ENCODE data around the gene MRTFA. TPM values are rescaled to one million over a fixed set of nuclear protein-coding genes. Genes with fewer than 3 reads are reported as not detected.

The MRTFA gene
- total RNA-seq, 4 donors from 2014 or later, result 24.5 to 56.3 (median 40.9) TPM

DNA sequence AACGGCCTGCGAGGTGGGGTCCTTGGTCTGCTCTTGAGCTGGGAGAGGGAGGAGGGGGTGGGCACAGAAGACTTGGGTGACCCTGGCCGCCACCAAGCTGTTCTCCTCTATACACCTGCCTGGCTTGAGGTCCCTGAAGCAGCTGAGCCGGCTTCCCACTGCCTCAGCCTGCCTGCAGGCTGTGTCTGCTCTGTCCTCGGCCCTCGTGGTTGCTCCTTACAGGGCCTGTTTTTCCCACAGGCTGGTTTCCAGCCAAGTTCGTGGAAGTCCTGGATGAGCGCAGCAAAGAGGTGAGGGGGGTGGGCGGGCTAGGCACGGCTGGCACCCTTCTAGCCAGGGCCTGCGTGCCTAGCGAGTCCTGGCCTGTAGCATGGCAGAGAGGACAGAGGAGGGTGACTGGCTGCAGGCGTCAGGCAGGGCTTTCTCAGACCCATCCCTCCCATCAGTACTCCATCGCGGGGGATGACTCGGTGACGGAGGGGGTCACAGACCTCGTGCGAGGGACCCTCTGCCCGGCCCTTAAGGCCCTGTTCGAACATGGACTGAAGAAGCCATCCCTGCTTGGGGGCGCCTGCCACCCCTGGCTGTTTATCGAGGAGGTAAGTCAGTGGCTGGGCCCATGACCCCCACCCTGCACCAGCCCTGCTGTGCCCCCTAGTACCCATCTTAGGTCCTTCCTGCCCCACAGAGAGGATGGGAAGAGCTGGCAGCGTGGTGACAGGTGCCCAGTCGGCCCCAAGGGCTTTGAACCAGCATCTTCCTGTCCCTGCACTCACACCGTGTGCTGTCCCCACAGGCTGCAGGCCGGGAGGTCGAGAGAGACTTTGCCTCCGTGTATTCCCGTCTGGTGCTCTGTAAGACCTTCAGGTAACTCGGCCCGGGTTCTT is 228.4 kb downstream of the MRTFA start:
- Histone ChIP-seq H3K9me3 (no peaks in the 10 kb centered on the region), H3K4me1 (no peaks in the 10 kb centered on the region), H3K27me3 (no peaks in the 10 kb centered on the region), H3K27ac (no peak overlapping the region), H3K36me3 (peaks cover 52 to 98% (median 62%) of the 10 kb centered on the region in 3 donors), H3K4me3 (no peak overlapping the region)
- TF ChIP-seq, protein P1, sequence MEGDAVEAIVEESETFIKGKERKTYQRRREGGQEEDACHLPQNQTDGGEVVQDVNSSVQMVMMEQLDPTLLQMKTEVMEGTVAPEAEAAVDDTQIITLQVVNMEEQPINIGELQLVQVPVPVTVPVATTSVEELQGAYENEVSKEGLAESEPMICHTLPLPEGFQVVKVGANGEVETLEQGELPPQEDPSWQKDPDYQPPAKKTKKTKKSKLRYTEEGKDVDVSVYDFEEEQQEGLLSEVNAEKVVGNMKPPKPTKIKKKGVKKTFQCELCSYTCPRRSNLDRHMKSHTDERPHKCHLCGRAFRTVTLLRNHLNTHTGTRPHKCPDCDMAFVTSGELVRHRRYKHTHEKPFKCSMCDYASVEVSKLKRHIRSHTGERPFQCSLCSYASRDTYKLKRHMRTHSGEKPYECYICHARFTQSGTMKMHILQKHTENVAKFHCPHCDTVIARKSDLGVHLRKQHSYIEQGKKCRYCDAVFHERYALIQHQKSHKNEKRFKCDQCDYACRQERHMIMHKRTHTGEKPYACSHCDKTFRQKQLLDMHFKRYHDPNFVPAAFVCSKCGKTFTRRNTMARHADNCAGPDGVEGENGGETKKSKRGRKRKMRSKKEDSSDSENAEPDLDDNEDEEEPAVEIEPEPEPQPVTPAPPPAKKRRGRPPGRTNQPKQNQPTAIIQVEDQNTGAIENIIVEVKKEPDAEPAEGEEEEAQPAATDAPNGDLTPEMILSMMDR (IDR thresholded peaks at IDR 0.05), result no peak
- TF ChIP-seq POLR2A (IDR thresholded peaks at IDR 0.05), result no peak
- WGBS, 2 donors, result 70 to 72% methylated on average over 2 of the region's 32 CpGs
- DNase-seq, result no peak
- intact Hi-C loops (cut with DNase I), result no loop called here

DNA sequence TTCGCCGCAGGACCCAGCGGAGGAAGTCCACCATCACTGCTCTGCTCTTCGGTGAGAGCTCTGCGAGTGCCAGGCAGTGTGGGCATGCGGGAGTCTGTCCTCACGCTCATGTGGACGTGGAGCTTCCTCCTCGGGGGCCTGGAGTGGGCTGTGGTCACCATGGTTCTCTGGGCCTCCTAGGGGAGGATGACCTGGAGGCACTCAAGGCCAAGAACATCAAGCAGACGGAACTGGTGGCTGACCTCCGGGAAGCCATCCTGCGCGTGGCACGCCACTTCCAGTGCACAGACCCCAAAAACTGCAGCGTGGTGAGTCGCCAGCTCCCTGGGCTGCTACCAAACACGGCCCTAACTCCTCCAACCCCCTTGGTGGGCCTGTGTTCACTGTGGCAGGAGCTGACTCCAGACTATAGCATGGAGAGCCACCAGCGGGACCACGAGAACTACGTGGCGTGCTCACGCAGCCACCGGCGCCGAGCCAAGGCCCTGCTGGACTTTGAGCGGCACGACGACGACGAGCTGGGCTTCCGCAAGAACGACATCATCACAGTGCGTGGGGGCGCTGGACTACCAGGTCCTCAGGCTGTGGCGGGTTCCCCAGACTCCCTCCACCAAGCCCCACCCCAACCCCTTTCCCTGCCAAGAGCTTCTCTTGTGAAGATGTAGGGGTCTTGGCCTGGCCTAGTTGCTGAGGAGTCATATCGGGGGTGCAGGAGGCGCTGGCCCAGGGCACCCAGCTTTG is 229.3 kb downstream of the MRTFA start:
- Histone ChIP-seq H3K9me3 (no peaks in the 10 kb centered on the region), H3K4me1 (peaks cover 0 to 5% (median 0%) of the 10 kb centered on the region in 3 donors), H3K4me3 (no peak overlapping the region), H3K27ac (no peak overlapping the region), H3K36me3 (peaks cover 52 to 100% (median 62%) of the 10 kb centered on the region in 3 donors), H3K27me3 (no peaks in the 10 kb centered on the region)
- TF ChIP-seq, protein P1 (IDR thresholded peaks at IDR 0.05), result no peak
- no peak for TF ChIP-seq POLR2A (IDR thresholded peaks at IDR 0.05)
- no peak for DNase-seq
- intact Hi-C loops (cut with DNase I), result no loop called here
- 96 to 100% methylated on average over 4 of the region's 37 CpGs for WGBS, 2 donors

DNA sequence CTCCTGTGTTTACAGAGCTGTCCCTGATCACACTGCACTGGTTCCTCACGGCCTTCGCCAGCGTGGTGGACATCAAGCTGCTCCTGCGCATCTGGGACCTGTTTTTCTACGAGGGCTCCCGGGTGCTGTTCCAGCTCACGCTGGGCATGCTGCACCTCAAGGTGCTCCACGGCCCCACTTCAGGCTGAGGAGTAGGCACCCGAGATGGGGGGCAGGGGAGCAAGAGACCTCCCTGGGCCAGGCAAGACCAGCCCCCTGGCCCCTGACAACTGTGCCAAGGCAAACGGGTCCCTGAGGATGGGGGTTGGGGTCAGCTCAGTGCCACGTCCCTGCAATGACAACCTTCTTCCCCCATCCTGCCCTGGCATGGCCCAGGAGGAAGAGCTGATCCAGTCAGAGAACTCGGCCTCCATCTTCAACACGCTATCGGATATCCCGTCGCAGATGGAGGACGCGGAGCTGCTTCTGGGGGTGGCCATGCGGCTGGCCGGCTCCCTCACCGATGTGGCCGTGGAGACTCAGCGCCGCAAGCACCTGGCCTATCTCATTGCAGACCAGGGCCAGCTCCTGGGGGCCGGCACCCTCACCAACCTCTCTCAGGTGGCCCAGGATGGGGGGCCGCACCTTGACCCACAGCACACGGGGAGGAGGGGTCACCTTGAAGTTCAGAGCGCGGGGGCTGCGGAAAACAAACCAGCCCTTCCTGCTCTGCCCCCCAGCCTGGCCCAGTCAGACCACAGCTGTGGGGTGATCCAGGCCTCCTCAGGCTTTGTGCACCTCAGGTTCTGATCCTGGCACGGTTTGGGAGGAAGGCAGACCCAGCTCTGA is 230.2 kb downstream of the MRTFA start:
- Histone ChIP-seq H3K4me1 (peaks cover 0 to 6% (median 0%) of the 10 kb centered on the region in 3 donors), H3K9me3 (no peaks in the 10 kb centered on the region), H3K4me3 (no peak overlapping the region), H3K27me3 (no peaks in the 10 kb centered on the region), H3K27ac (no peak overlapping the region), H3K36me3 (peaks cover 43 to 100% (median 65%) of the 10 kb centered on the region in 3 donors)
- intact Hi-C loops (cut with DNase I), result no loop called here
- TF ChIP-seq, protein P1 (IDR thresholded peaks at IDR 0.05), result no peak
- no peak for TF ChIP-seq POLR2A (IDR thresholded peaks at IDR 0.05)
- no peak for DNase-seq
- WGBS, 2 donors, result 91 to 92% methylated on average over 4 to 6 of the region's 31 CpGs

DNA sequence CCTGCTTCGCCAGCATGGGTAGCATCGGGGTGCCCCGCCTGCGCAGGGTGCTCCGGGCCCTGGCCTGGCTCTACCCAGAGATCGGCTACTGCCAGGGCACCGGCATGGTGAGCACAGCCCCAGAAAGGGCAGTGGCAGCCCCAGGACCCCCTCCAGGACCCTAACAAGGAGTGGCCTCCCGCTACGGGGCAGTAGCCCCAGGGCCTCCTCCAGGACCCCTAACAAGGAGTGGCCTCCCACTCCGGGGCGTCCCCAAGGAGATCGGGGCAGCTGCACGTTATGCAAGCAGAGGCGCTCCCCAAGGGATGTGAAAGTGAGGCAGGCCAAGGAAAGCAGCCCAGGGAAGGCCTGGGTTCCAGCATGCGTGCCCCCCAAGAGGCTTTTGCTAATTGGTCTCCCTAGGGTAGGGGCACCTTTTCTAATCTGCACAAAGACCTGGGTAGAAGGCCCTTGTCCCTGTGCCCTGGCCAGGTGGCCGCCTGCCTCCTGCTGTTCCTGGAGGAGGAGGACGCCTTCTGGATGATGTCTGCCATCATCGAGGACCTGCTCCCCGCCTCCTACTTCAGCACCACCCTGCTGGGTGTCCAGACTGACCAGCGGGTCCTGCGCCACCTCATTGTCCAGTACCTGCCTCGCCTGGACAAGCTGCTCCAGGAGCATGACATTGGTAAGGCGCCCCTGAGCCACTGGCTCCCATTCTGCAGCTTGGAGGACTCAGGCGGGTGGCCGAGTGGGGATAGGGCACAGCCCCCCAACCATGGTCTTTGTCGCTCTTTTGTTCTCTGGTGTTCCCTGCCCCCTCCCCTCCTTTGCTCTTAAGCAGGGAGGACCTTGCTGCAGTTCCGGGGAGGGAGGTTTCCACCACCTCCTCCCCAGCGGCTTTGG is 231.1 kb downstream of the MRTFA start:
- Histone ChIP-seq H3K9me3 (no peaks in the 10 kb centered on the region), H3K4me1 (peaks cover 0 to 15% (median 3%) of the 10 kb centered on the region in 3 donors), H3K4me3 (no peak overlapping the region), H3K27ac (no peak overlapping the region), H3K36me3 (peaks cover 34 to 100% (median 57%) of the 10 kb centered on the region in 3 donors), H3K27me3 (no peaks in the 10 kb centered on the region)
- intact Hi-C loops (cut with DNase I), result no loop called here
- no peak for DNase-seq
- TF ChIP-seq, protein P1 (IDR thresholded peaks at IDR 0.05), result no peak
- TF ChIP-seq POLR2A (IDR thresholded peaks at IDR 0.05), result no peak
- WGBS, 2 donors, result 88 to 94% methylated on average over 9 to 11 of the region's 28 CpGs

Measured in esophagus squamous epithelium (tissue), 5 donors.